H1 (cell line): ENCODE data around the gene WRAP53. TPM values are rescaled to one million over a fixed set of nuclear protein-coding genes. Genes with fewer than 3 reads are reported as not detected.

Experiments used
- CTCF ChIA-PET: fragments of 300-600 bp; sonication (Branson Sonifier 250); formaldehyde crosslinking; loops from one replicate; lab custom pipeline; 2021; ENCODE audit not compliant: partially characterized antibody; lab: Charles Lee
- POLR2A ChIA-PET: fragments of 300-600 bp; sonication (Branson Sonifier 250); formaldehyde crosslinking; loops from one replicate; lab custom pipeline; 2021; ENCODE audit warnings: inconsistent platforms; ENCODE audit not compliant: partially characterized antibody; lab: Charles Lee
- DNase-seq, 2 experiments: peaks; one replicate each; pipeline versions ENCODE4 v3.0.0 to v3.0.0-alpha.2; 2010 to 2022; ENCODE audit warnings: low spot score in 2 of 2, low read depth in 1 of 2, mixed read lengths in 1 of 2
- FAIRE-seq: peaks from 2 replicates; lab custom pipeline; 2011; peaks lifted over from hg19 to GRCh38; lab: Jason Lieb, UNC
- H2AFZ ChIP-seq: 2 replicates; pipeline ENCODE4 v1.8.1; 2012; ENCODE audit warnings: low read length, inconsistent platforms
- H2AK5ac ChIP-seq: 2 replicates; pipeline ENCODE4 v1.6.1; 2013; ENCODE audit warnings: low read depth, low read length
- H2BK120ac ChIP-seq: replicated peaks from 2 replicates; pipeline ENCODE3; 2013; ENCODE audit warnings: low read depth, low read length, inconsistent platforms
- H2BK12ac ChIP-seq: 2 replicates; pipeline ENCODE4 v1.6.1; 2013; ENCODE audit warnings: low read depth, low read length
- H2BK15ac ChIP-seq: 2 replicates; pipeline ENCODE4 v1.6.1; 2013; ENCODE audit warnings: low read length
- H2BK20ac ChIP-seq: 2 replicates; pipeline ENCODE4 v1.6.1; 2013; ENCODE audit warnings: low read length
- H2BK5ac ChIP-seq: 2 replicates; pipeline ENCODE4 v1.6.1; 2013; ENCODE audit warnings: low read depth, low read length
- H3K14ac ChIP-seq: 2 replicates; pipeline ENCODE4 v1.6.1; 2013; ENCODE audit warnings: inconsistent platforms; ENCODE audit not compliant: insufficient read length
- H3K18ac ChIP-seq: 2 replicates; pipeline ENCODE4 v1.6.1; 2013; ENCODE audit warnings: low read length; ENCODE audit errors: extremely low read depth
- H3K23ac ChIP-seq: 2 replicates; pipeline ENCODE4 v1.6.1; 2013; ENCODE audit warnings: inconsistent platforms; ENCODE audit not compliant: insufficient read length
- H3K23me2 ChIP-seq: 2 replicates; pipeline ENCODE4 v1.6.1; 2013; ENCODE audit warnings: low read depth, low read length
- H3K27ac ChIP-seq: 2 replicates; pipeline ENCODE4 v1.6.1; 2011; ENCODE audit warnings: low read depth, low read length, inconsistent platforms
- H3K27me3 ChIP-seq, 4 experiments: replicated peaks in 1 of 4; 1 replicate in 1 of 4; 2 replicates in 3 of 4; pipeline versions ENCODE4 v1.6.1 to v1.8.1; 2011 to 2013; ENCODE audit warnings: low read length in 3 of 4, mild to moderate bottlenecking in 3 of 4, inconsistent platforms in 2 of 4, mixed read lengths in 2 of 4, moderate library complexity in 1 of 4; ENCODE audit not compliant: control insufficient read depth in 3 of 4, insufficient read depth in 3 of 4; ENCODE audit errors: extremely low read depth in 1 of 4
- H3K36me3 ChIP-seq, 4 experiments: 2 replicates each; pipeline versions ENCODE4 v1.6.1 to v1.8.1; 2011 to 2013; ENCODE audit warnings: mild to moderate bottlenecking in 4 of 4, low read length in 3 of 4, moderate library complexity in 2 of 4, control low read depth in 1 of 4, inconsistent platforms in 1 of 4; ENCODE audit not compliant: insufficient read depth in 4 of 4, control insufficient read depth in 2 of 4
- H3K4ac ChIP-seq: replicated peaks from 2 replicates; pipeline ENCODE3; 2013; ENCODE audit warnings: low read length, low read depth, mixed read lengths, inconsistent platforms; ENCODE audit not compliant: insufficient read length
- H3K4me1 ChIP-seq, 4 experiments: replicated peaks in 1 of 4; 1 replicate in 1 of 4; 2 replicates in 3 of 4; pipeline versions ENCODE4 v1.6.1 to v1.8.1; 2011 to 2013; ENCODE audit warnings: low read length in 3 of 4, inconsistent platforms in 2 of 4, mixed read lengths in 1 of 4; ENCODE audit not compliant: insufficient read depth in 4 of 4, control insufficient read depth in 3 of 4
- H3K4me2 ChIP-seq, 2 experiments: 2 replicates each; pipeline versions ENCODE4 v1.6.1 to v1.8.1; 2011 to 2013; ENCODE audit warnings: low read depth in 2 of 2, low read length in 2 of 2, control low read depth in 1 of 2, inconsistent platforms in 1 of 2, mild to moderate bottlenecking in 1 of 2; ENCODE audit not compliant: insufficient read depth in 1 of 2
- H3K4me3 ChIP-seq, 4 experiments: fragments of 200-600, 300-600 bp in 1 of 4; sonication (generic), shearing (Covaris generic), sonication (Bioruptor Twin) in 1 of 4; 2 replicates each; pipeline versions ENCODE4 v1.5.1 to v1.8.1; 2011 to 2016; ENCODE audit warnings: low read length in 4 of 4, low read depth in 3 of 4, control low read depth in 2 of 4, inconsistent platforms in 2 of 4, mild to moderate bottlenecking in 2 of 4, mixed read lengths in 1 of 4, moderate library complexity in 1 of 4; ENCODE audit not compliant: insufficient read depth in 2 of 4; ENCODE audit errors: extremely low read depth in 1 of 4
- H3K56ac ChIP-seq: replicated peaks from 2 replicates; pipeline ENCODE3; 2013; ENCODE audit warnings: low read depth, mild to moderate bottlenecking, mixed read lengths, low read length, inconsistent platforms; ENCODE audit not compliant: insufficient read length
- H3K79me1 ChIP-seq: 2 replicates; pipeline ENCODE4 v1.6.1; 2013; ENCODE audit warnings: low read depth, low read length, control low read depth
- H3K79me2 ChIP-seq, 2 experiments: 2 replicates each; pipeline versions ENCODE4 v1.6.1 to v1.8.1; 2012 to 2013; ENCODE audit warnings: low read length in 2 of 2, mild to moderate bottlenecking in 2 of 2, inconsistent platforms in 1 of 2; ENCODE audit not compliant: insufficient read depth in 2 of 2, control insufficient read depth in 1 of 2
- H3K9ac ChIP-seq, 4 experiments: replicated peaks in 1 of 4; 1 replicate in 1 of 4; 2 replicates in 3 of 4; pipeline versions ENCODE4 v1.6.1 to v1.8.1; 2011 to 2013; ENCODE audit warnings: low read depth in 3 of 4, low read length in 3 of 4, control low read depth in 2 of 4, mild to moderate bottlenecking in 2 of 4, moderate library complexity in 2 of 4, inconsistent platforms in 1 of 4; ENCODE audit errors: extremely low read depth in 1 of 4
- H3K9me3 ChIP-seq, 2 experiments: 2 replicates each; pipeline versions ENCODE4 v1.6.1 to v1.8.1; 2012 to 2013; ENCODE audit warnings: mild to moderate bottlenecking in 2 of 2, moderate library complexity in 2 of 2, control low read depth in 1 of 2, inconsistent platforms in 1 of 2, low read depth in 1 of 2, low read length in 1 of 2, mixed read lengths in 1 of 2; ENCODE audit not compliant: insufficient read depth in 2 of 2
- H4K20me1 ChIP-seq, 2 experiments: replicated peaks in 1 of 2; 2 replicates each; pipeline versions ENCODE3 to v1.8.1; 2011 to 2013; ENCODE audit warnings: inconsistent platforms in 2 of 2, low read length in 2 of 2, mild to moderate bottlenecking in 1 of 2; ENCODE audit not compliant: insufficient read depth in 2 of 2, control insufficient read depth in 1 of 2
- H4K5ac ChIP-seq: 2 replicates; pipeline ENCODE4 v1.6.1; 2013; ENCODE audit warnings: low read length, low read depth, mixed read lengths, inconsistent platforms; ENCODE audit not compliant: insufficient read length
- H4K8ac ChIP-seq: 2 replicates; pipeline ENCODE4 v1.8.0; 2013; ENCODE audit warnings: mild to moderate bottlenecking, moderate library complexity, low read length, inconsistent platforms; ENCODE audit not compliant: insufficient read depth; ENCODE audit errors: extremely low read depth
- H4K91ac ChIP-seq: replicated peaks from 2 replicates; pipeline ENCODE3; 2013; ENCODE audit warnings: low read length, mixed read lengths, inconsistent platforms; ENCODE audit not compliant: insufficient read length
- CBX5 ChIP-seq: fragments of 300-800, 300-1000 bp; sonication (generic); IDR thresholded peaks from 2 replicates; pipeline ENCODE4 v1.7.1; 2016; ENCODE audit warnings: antibody characterized with exemption, low read length, low read depth
- CHD1 ChIP-seq: IDR thresholded peaks from 2 replicates; pipeline ENCODE4 v1.6.1; 2012; ENCODE audit warnings: low read depth, low read length, improper control_type of control experiment
- FOSL1 ChIP-seq: IDR thresholded peaks from 2 replicates; pipeline ENCODE4 v1.6.1; 2011; ENCODE audit warnings: mild to moderate bottlenecking, low read depth, low read length, moderate library complexity; ENCODE audit not compliant: insufficient read depth
- HDAC2 ChIP-seq, 2 experiments: fragments of 300-600 bp in 1 of 2; sonication (generic) in 1 of 2; IDR thresholded peaks; 2 replicates each; pipeline ENCODE4 v1.6.1; 2011 to 2012; ENCODE audit warnings: low read depth in 2 of 2, low read length in 2 of 2, mild to moderate bottlenecking in 2 of 2, moderate library complexity in 2 of 2, borderline replicate concordance in 1 of 2, inconsistent platforms in 1 of 2
- KDM1A ChIP-seq: fragments of 200-600, 300-600 bp; sonication (generic); IDR thresholded peaks from 2 replicates; pipeline ENCODE4 v1.7.1; 2016; ENCODE audit warnings: mild to moderate bottlenecking, low read length, borderline replicate concordance
- NANOG ChIP-seq: IDR thresholded peaks from 2 replicates; pipeline ENCODE4 v1.6.1; 2011; ENCODE audit warnings: low read length, low read depth, mild to moderate bottlenecking, inconsistent platforms; ENCODE audit not compliant: insufficient read depth, poor library complexity, severe bottlenecking
- POU5F1 ChIP-seq: IDR thresholded peaks from 2 replicates; pipeline ENCODE4 v1.6.1; 2011; ENCODE audit warnings: low read depth, mild to moderate bottlenecking, low read length, moderate library complexity
- SRF ChIP-seq: IDR thresholded peaks from 2 replicates; pipeline ENCODE4 v1.6.1; 2011; ENCODE audit warnings: mild to moderate bottlenecking, low read depth, low read length, moderate library complexity
- TAF1 ChIP-seq: IDR thresholded peaks from 2 replicates; pipeline ENCODE4 v1.6.1; 2011; ENCODE audit warnings: mild to moderate bottlenecking, low read depth, low read length
- TAF7 ChIP-seq: optimal IDR thresholded peaks from 2 replicates; pipeline ENCODE3; 2011; ENCODE audit warnings: low read depth, mild to moderate bottlenecking, inconsistent platforms, low read length, moderate library complexity, borderline replicate concordance
- TEAD4 ChIP-seq: IDR thresholded peaks from 2 replicates; pipeline ENCODE4 v1.6.1; 2012; ENCODE audit warnings: low read depth, low read length, inconsistent platforms, mixed read lengths
- WGBS, 2 experiments: shearing (Covaris generic) in 1 of 2; methylation state at CpG; one replicate each; pipeline versions ENCODE4 v1.1.6 to v1.1.7; 2013 to 2015; ENCODE audit warnings: low lambda C conversion rate in 2 of 2, mixed read lengths in 2 of 2, inconsistent platforms in 1 of 2, low coverage in 1 of 2, missing lambda C conversion rate in 1 of 2; ENCODE audit not compliant: insufficient replicate concordance in 2 of 2, insufficient coverage in 1 of 2, insufficient read length in 1 of 2; ENCODE audit errors: extremely low coverage in 1 of 2, missing lambda C conversion rate in 1 of 2; 5-methylcytosine and 5-hydroxymethylcytosine counted together
- polyA plus RNA-seq, 7 experiments: library from polyadenylated mRNA; depleted of rRNA in 3 of 7; stranded (reverse) in 5 of 7; unstranded in 2 of 7; fragments of >200 nt in 5 of 7; fragments of 200-250 nt in 2 of 7; gene quantifications; 1 replicate in 5 of 7; 2 replicates in 1 of 7; 4 replicates in 1 of 7; pipeline versions ENCODE4 v1.2.1 to v1.2.3, GENCODE V29; 2011 to 2013; ENCODE audit warnings: missing spikeins in 2 of 7, mixed read lengths in 2 of 7
- total RNA-seq: library from RNA; stranded (reverse); fragmentation: NEBNext Ultra II Directional; extraction: Animal tissue kit (Norgen Biotek cat#: 25700); gene quantifications from 2 replicates; pipeline ENCODE4 v1.2.1, GENCODE V29; 2021

WRAP53 gene
- total and polyA plus RNA-seq, 2 of the 8 experiments (the other 6 are each of a cell fraction or from before 2014, with no cell fraction given) = 29.2 to 30.1 TPM

- Histone ChIP-seq H4K91ac (no peak overlapping the region), H2BK20ac (no peak overlapping the region), H2BK15ac (peak overlapping the region; percentile 12; the same call in 1 of the 2 replicates), H4K8ac (no peak overlapping the region), H2BK120ac (no peak overlapping the region), H3K4me2 (no peak overlapping the region), H4K5ac (no peak overlapping the region), H3K4ac (no peak overlapping the region), H3K27ac (no peak overlapping the region), H3K14ac (no peak overlapping the region), H3K23ac (no peak overlapping the region), H3K4me1 (peaks cover 6 to 27% (median 18%) of the 10 kb centered on the region in 4 experiments), H2AFZ (no peak overlapping the region), H3K9ac (no peak overlapping the region), H3K27me3 (peaks cover 0 to 21% (median 7%) of the 10 kb centered on the region in 4 experiments; a peak in 3 of 7 replicates), H2BK5ac (no peak overlapping the region), H3K36me3 (no peaks in the 10 kb centered on the region), H2AK5ac (no peak overlapping the region), H3K79me1 (no peaks in the 10 kb centered on the region; the same call in 1 of the 2 replicates), H3K79me2 (no peaks in the 10 kb centered on the region), H3K23me2 (peaks cover 9% of the 10 kb centered on the region), H3K56ac (no peak overlapping the region), H2BK12ac (no peak overlapping the region), H4K20me1 (no peaks in the 10 kb centered on the region), H3K9me3 (no peaks in the 10 kb centered on the region), H3K18ac (no peak overlapping the region), H3K4me3 (no peak overlapping the region)
- WGBS, 2 experiments = 87% methylated on average over 10 of the region's 10 CpGs; no CpG with 5 or more reads in 1 of the 2 experiments
- FAIRE-seq = no peak
- ChIA-PET CTCF (interaction anchor here (0.6 to 10.1 kb wide), 6 partner anchors 7 to 154 kb away, joined by 3 to 86 read pairs (median 26); partner anchors contain the start of genes EFNB3, SENP3, SHBG and TP53), POLR2A (interaction anchor here (1.0 to 8.8 kb wide), 3 partner anchors 10 to 130 kb away, joined by 3 to 88 read pairs (median 15); partner anchors contain the start of genes EFNB3, TP53 and WRAP53)
- no peak for DNase-seq
- no peak for TF ChIP-seq TAF1
- TF ChIP-seq TEAD4 = no peak
- TF ChIP-seq POU5F1 = no peak
- no peak for TF ChIP-seq SRF
- no peak for TF ChIP-seq HDAC2 (IDR thresholded peaks at IDR 0.05; ENCODE audit: borderline replicate concordance in 1 of 2, low read depth in 2 of 2, low read length in 2 of 2)
- no peak for TF ChIP-seq CHD1
- no peak for TF ChIP-seq TAF7
- TF ChIP-seq KDM1A = no peak
- TF ChIP-seq NANOG = no peak
- no peak for TF ChIP-seq CBX5
- no peak for TF ChIP-seq FOSL1
Measured at GRCh38 chr17:7714721-7715594, 26.7 kb downstream of the WRAP53 start.
